HG02938 (cell line): Measurements from ENCODE around the gene MAMDC2.

Experiments
- ATAC-seq: cut with Tn5 transposase; IDR thresholded peaks from one replicate; pipeline ENCODE4 v1.9.1; 2021; ENCODE audit warnings: mild to moderate bottlenecking, moderate library complexity; ENCODE audit not compliant: unreplicated experiment

The MAMDC2 gene

DNA sequence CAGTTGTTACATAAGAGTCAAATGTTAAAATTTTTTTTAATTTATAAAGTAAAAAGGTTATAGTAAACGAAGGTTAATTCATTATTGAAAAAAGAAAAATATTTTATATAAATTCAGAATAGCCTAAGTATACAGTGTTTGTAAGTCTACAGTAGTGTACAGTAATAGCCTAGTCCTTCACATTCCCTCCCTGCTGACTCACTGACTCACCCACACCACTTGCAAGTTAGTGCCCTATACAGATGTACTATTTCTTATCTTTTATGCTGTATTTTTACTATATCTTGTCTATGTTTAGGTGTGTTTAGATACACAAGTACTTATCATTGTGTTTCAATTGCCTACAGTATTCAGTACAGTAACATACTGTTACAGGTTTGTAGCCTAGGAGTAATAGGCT, 57.6 kb downstream of the MAMDC2 start:
- ATAC-seq: no peak

DNA sequence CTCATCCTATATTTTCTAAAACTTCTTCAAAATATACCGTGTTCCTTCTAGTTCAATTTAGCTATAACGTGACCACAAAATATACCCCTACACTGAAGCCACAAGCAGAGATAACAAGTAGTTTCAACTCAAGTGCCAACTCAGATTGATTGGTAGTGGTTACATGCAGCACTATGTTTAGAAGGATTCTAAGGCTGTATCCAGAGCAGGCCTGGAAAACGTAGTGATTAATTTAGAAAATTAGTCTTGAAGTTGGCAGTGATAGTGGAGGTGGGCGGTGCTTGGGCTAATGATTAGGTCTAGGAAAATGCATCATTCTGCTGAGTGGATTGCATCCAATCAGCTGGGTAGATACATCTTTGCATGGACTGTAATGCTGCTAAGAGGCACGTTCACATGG, 61.5 kb downstream of the MAMDC2 start:
- ATAC-seq: no peak

DNA sequence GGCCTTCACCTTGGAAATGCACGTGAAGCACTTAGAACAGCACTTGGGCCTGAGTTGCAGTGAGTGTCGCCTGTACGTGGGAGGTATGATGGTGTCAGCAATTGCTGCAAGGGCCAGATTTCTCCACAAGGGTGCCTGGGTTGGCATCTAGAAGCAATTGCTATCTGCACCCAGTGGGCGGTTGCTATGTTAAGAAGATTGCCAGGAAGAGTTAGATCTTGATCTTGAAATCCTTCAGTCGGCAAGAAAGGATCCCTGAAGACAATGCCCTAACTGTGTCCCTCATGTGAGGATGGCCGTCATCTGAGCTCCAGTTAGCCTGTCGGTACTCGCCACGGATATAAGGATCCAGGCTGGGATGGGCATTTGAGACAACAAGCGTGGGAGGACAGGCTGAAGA, 62.9 kb downstream of the MAMDC2 start:
- no peak for ATAC-seq

DNA sequence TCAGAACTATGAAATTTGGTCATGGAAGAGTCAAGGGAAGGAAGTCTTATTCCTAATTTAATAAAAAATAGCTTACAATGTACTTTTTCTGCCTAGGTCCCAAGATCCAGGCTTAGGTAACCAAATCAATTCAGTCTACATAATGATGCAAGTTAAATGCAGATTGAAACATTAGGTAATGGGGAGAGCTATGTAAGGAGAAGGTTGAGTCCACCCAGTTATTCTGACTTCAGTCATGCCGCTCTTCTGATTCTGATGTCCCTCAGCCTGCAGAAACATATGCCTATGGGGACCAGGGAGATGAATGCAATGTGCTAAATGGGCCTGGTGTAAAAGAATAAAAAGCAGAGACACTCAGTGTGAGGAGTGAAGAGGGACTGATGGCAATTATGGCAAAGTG, 63.9 kb downstream of the MAMDC2 start:
- no peak for ATAC-seq

DNA sequence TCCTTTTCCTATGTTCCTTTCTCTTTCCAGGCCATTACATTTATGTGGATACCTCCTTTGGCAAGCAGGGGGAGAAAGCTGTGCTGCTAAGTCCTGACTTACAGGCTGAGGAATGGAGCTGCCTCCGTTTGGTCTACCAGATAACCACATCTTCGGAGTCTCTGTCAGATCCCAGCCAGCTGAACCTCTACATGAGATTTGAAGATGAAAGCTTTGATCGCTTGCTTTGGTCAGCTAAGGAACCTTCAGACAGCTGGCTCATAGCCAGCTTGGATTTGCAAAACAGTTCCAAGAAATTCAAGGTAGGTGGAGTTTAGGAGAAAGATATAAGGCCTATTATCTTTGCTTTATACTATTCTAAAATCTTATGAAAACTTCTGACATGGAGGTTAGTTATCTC, 64.5 kb downstream of the MAMDC2 start:
- ATAC-seq: no peak

DNA sequence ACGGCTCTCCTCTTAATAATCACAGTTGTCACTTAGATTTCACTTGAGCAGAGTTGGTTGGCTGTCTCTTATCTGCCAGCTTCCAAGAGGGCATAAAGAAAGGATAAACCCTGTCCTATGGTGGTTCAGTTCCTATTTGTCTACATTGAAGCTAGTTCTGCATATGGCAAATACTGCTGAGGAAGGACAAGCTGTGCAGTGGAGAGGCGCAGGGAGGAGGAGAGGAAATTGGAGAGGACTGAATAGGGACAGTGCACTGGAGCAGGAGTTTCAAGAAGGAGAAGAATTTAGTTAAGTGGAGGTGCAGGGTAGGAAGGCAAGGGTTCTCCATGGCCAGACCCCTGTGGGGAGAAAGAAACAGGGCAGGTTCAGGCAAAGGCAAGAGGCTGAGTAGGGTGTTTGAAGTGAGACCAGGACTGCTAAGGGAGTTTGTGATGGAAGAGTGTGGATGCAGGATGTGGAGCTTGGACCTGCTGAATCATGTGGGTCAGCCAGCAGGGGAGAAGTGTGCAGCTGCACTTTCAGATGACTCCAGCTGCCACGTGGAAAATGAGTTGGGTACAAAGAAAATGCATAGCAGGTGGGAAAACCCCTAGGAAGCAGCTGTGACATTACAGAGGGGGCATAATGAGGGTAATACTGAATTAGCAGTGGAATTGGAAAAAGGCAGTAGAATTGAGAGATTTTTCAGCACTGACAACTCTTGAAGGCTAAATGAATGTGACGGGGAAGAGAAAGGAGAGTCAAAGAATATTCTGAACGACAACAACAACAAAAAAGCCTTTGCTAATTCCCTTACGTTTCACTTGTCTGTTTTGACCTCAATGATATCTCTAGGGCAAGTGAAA, 66.8 kb downstream of the MAMDC2 start:
- no peak for ATAC-seq

DNA sequence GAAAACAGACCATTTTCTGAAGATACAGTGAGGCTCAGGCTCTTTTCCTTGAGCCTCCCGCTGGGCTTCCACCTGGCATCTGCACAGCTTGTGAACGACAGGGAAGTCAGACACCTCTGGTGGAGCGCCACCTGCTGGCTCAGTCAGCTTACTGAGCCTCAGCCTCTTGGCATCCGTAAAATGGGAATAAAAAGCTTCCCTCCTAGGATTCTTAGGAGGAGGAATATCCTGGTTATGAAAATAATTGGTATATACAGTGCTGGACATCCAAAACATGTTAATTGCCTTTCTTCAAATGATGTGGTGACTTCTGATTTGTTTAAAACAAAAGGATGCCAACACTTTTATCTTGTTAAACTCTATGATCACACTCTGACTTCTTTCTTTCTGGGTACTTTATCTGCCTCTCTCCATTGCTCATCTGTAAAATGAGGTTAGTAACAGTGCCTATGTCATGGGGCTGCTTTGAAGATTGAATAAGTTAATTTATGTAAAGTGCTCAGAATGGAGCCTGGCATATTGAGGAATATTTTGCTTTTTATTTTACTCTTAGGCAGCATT, 67.5 kb downstream of the MAMDC2 start:
- peak; percentile 53 for ATAC-seq

DNA sequence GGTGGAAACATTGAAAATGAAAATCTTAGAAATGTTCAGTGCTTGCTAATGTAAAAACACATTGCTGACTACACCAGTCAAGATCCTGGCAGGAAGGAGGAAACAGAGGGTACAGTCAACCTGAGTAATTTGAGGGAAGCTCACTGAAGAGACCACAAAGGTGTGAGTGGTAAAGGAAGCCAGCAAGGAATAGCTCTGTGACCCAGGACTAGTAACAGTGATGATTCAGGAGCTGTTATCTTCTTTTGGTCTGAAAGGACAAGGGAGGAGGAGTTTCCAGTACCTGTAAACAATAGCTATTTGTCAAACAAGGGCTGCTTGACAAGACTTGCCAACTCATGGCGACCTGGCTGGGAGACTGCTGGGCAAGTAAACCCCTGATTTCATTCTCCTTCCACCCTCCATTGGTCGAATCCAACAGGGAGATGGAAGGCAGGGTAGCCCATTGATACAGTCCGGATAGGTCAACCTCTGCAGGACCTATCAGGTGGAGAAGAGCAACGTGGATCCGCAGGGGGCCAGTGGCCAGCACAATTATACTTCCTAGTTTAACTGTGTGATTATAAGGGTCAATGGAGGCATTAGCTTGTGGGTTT, 68.1 kb downstream of the MAMDC2 start:
- ATAC-seq: no peak

DNA sequence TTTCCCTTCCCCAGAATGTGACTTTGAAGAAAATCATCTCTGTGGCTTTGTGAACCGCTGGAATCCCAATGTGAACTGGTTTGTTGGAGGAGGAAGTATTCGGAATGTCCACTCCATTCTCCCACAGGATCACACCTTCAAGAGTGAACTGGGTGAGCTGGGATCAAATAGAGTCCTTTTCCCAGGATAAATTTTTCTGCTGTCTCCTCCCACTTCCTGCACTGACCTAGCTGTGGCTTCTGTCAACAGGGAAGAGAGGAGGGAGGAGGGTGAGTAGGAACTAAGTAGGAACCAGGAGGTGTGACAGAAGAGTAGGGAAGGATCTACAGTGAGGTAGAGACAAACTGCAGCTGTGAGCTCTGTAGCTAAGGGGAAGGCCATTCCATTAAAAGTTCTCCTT, 69.3 kb downstream of the MAMDC2 start:
- peak; percentile 9 for ATAC-seq

DNA sequence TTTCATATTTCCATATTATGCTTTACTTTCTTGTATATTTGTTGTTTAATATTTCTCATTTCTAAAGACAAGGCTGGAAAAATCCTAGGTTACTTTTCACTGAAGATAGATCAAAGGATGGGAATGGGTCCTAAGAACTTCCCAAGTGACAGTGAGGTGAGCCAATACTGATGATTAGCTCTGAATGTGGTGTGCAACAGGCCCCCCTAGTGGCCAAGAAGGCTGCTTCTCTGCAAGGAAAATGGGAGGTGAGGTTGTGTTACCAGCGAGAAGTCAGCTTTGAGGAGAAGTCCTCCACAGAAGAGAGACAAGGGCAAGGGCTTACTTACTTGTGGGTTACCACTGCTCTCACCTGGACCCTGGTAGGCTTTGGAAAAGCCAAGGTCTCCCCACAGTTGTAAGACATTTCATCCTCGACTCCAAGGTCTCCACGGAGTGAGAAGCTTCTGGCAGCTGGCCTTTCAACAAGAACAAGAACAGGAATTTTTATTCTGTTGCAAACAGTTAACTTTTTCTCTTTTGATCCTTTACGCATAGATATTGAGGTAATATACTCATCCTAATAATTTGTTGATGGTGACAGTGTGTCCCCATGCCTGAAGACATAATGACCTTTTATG, 69.9 kb downstream of the MAMDC2 start:
- peak; percentile 65 for ATAC-seq

DNA sequence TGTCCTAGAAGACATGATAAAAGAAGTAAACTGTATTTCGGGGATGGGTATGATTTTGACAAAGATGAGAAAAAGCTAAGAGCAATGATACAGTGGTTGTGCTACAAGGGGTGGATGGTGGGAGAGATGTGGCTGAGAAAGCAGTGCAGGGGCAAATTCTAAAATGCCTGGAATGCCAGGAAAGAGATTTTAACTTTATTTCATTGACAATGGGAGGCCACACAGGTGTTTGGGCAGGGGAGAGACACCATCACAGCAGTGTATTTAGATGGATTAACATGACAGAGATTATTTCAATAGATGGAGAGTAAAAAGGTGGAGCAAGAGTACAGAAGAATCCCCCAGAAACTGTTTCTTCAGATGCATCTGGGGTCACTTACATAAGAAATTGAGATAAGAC, 71.2 kb downstream of the MAMDC2 start:
- ATAC-seq: no peak

DNA sequence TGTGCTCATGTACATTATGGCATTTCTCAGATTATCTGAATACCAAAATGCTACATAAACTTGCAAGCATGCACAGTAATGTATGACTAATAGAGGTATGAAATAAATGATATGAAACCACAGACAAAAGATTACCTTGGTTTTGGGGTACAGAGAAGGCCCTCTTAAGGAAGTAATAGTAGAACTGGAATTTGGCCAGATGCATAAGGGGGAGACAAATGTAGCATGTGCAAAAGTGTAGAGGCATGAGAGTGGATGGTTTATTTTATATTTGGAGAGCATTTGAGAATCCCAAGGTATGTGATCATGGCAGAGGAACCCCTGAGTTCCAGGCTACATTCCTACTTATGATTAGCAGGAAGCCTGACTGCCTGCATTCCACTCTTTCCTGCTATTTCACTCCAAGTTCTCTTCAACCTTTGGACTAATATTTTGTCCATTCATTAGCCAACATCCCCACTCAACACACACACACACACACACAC, 74.2 kb downstream of the MAMDC2 start:
- no peak for ATAC-seq

DNA sequence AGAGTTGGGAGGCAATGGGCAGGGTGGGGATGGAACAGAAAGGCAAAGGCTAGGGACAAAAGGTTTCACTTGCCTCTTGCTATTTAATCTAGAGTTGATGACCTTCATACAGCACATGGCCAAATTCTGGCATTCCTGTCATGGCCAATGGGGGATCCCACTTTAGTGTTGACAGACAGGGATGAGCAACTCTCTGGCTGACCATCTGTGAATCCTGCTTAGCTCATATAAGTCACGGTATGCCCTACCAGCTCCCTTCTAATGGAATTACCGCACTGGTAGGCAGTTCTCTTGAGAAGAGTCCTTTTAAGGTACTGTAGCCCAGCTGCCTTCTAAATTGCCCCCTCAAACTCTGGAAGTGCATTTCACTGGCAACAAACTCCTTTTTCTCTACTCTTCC, 76.1 kb downstream of the MAMDC2 start:
- no peak for ATAC-seq

DNA sequence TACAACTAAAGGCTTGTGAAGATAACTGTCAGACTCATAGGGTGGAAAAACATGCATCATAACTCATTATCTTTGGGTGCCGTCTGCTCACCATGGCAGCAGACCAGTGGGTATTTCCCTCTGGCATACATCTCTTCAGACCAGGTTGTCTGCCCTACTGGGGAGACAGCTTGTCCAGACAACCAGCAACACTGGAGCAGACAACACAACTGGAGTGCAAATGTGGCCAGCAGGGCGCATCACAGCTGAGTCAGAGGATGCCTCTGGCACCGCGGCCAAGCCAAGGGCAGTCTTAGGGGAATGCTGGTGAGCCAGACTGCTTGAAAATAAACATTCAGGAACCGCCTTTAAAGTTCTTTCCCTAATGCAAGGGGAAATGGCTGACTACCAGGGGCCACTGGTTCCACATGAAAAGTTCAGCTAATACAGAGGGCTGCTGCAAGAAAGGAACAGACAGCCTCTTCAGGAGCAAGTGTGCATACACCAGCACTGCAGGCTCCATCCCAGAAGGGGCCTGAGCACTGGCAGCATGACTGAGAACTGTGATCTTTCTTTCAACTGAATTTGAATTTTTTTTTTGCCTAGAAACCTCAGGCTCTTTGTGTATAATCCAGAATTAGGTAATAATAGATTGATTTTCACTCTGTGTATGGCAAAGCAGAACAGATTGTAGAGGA, 77.3 kb downstream of the MAMDC2 start:
- ATAC-seq: no peak

DNA sequence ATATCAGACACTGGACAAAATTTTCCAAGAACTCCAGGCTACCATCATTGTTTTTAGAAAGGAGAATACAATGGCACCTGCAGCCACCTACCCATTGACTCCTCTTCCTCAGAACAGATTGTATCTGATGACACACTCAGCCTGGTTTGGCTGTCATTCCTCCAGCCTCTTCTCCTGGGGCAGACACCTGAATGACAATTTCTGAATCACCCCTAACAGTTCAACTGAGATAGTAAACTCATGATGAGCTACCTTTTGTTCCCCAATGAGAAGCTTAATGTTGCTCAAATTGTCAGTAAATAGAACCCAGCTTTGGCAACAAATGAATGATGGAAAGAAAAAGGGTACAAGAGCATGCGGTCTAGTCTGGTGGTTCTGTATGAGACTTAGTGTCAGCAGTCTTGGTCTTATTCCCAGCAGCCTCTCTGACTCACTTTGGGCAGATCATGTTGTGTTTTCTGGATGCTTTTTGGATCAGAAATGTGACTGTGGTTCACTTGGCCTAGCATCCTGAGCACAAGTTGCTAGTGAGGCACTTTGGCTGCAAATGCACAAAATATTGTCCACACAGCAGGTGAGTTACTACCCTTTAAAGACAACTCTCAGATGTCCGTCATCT, 78.3 kb downstream of the MAMDC2 start:
- no peak for ATAC-seq

DNA sequence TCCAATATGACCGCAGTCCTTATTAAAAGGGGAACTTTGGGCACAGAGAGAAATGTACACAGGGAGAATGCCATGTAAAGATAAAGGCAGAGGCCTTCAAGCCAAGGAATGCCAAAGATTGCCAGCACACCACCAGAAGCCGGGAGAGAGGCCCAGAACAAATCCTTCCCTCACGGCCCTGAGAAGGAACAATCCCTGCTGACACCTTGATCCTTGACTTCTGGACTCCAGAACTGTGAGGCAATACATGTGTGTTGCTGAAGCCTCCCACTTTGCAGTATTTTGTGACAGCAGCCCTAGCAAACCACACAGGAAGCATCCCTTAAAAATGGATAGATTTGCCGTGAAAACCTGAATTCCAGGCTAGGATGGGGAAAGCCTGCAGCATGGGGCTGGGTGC, 80.0 kb downstream of the MAMDC2 start:
- ATAC-seq: no peak

DNA sequence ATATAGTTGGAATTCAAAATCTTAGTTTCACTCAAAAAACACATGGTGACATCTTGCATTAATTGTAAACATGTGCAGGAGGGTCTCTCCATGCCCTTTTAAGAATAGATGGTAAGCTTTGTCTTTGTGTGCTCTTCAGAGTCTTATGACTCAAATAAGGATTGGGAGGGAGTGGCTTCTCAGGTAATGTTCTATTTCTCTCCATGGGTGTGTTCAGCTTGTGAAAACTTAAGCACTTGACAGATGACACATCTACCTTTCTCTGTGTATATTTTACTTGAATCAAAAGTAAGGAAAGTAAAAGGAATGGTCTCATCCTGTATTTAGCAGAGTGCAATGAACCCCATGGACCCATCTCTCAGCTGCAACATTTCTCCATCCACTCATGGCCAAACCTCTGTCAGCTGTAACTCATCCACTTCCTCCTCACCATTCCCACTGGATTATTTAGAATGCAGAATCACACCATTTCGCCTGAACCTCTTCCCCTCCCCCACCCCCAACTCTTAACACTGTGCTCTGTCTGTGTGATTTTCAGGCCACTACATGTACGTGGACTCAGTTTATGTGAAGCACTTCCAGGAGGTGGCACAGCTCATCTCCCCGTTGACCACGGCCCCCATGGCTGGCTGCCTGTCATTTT, 82.1 kb downstream of the MAMDC2 start:
- no peak for ATAC-seq

DNA sequence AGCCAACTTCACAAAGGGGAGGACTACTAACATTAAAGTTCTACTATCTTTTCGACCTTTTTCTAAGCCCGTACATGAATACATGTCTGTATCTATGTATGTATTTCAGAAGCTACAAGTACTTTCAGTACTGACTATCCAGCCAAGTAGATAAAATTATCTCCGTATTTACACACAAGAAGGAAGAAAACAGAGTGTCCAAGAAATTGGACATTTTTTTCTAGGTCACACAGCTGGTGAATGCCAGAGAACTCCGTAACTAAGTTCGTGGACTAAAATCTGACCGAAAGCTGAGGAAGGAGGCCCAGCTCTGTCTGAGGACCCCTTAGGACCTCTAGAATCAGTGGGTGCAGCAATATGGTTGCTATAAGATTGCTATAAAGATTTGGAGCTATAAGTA, 83.4 kb downstream of the MAMDC2 start:
- ATAC-seq: no peak

DNA sequence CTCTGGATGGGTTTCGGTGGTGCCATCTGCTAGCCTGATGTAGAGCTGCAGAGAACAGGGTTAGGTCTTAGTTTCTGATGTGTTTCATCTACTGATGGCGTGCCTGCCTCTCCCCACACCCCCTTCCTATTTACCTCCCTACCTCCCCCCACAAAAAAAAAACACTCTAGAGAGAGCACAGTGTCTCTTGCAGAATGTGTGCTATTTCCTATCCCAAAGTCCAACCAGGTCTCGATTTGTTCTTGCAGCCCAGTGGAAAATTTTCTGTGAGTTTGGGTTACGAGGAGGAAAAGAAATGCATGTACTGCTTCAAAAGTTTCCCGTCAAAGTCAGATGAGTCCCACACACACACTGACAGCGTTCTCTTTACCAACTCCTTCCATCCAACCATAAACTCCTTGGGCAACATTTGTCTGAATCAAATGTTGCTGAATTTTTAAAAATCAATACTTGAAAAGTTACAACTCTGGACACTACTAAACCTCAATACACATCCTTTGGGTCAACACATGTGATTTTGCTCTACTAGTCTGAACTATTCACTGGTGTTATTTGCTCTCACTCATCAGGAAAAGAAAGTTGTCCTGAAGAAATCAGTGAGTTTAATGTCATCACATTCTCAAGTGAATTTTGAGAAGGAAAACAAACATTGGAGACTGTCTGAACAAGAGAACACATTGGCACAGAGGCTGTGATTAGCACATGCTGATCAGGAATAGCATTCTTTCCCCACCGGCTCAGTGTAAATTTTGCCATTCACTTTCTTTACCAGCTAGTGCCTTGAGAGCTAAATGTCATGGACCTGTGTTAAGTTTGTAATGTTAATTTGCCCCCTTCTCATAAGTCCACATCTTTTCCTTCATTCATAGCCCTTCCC, 84.1 kb downstream of the MAMDC2 start:
- no peak for ATAC-seq
